OCI-LY1 (cell line): ENCODE data around the gene GBF1.

Experiments used
- H2AFZ ChIP-seq: fragments of 200-600 bp; sonication (generic), shearing (Covaris generic); 2 replicates; pipeline ENCODE4 v1.6.0; 2014; ENCODE audit warnings: antibody characterized with exemption, mild to moderate bottlenecking, low read length
- H3F3A ChIP-seq: fragments of 200-600 bp; sonication (generic), shearing (Covaris generic); 2 replicates; pipeline ENCODE4 v1.6.0; 2014; ENCODE audit warnings: mild to moderate bottlenecking, antibody characterized with exemption, low read length, moderate library complexity; ENCODE audit not compliant: insufficient read depth
- H3K27ac ChIP-seq: fragments of 200-600 bp; sonication (generic); 2 replicates; pipeline ENCODE4 v1.5.1; 2014; ENCODE audit warnings: low read length, mixed run types, mild to moderate bottlenecking, low read depth; ENCODE audit not compliant: poor library complexity, severe bottlenecking
- H3K27me3 ChIP-seq: fragments of 200-600 bp; sonication (generic); 2 replicates; pipeline ENCODE4 v1.6.0; 2014; ENCODE audit warnings: antibody characterized with exemption, mild to moderate bottlenecking, low read length, moderate library complexity; ENCODE audit not compliant: insufficient read depth
- H3K36me3 ChIP-seq: fragments of 200-600 bp; sonication (generic); 2 replicates; pipeline ENCODE4 v1.6.1; 2014; ENCODE audit warnings: mild to moderate bottlenecking, antibody characterized with exemption, low read length, moderate library complexity, mixed read lengths; ENCODE audit not compliant: insufficient read depth
- H3K4me1 ChIP-seq: fragments of 200-600 bp; sonication (generic); 2 replicates; pipeline ENCODE4 v1.5.1; 2014; ENCODE audit warnings: mild to moderate bottlenecking, low read length, moderate library complexity; ENCODE audit not compliant: insufficient read depth, severe bottlenecking
- H3K4me2 ChIP-seq: fragments of 200-600 bp; sonication (generic), shearing (Covaris generic); 2 replicates; pipeline ENCODE4 v1.6.1; 2014; ENCODE audit warnings: low read length
- H3K4me3 ChIP-seq: fragments of 200-600 bp; sonication (generic); 2 replicates; pipeline ENCODE4 v1.5.1; 2014; ENCODE audit warnings: low read length, low read depth, mild to moderate bottlenecking, mixed read lengths; ENCODE audit not compliant: poor library complexity, severe bottlenecking
- H3K79me2 ChIP-seq: fragments of 200-600 bp; shearing (Covaris generic); 2 replicates; pipeline ENCODE4 v1.6.1; 2016; ENCODE audit warnings: mixed run types, low read length, mixed read lengths; ENCODE audit not compliant: insufficient read depth
- H3K9ac ChIP-seq: fragments of 200-600 bp; sonication (generic), shearing (Covaris generic); 2 replicates; pipeline ENCODE4 v1.6.1; 2014; ENCODE audit warnings: mild to moderate bottlenecking, low read length, mixed read lengths
- H3K9me2 ChIP-seq: fragments of 200-600 bp; sonication (generic), shearing (Covaris generic); 2 replicates; pipeline ENCODE4 v1.6.1; 2014; ENCODE audit warnings: low read depth, mild to moderate bottlenecking, low read length, mixed read lengths
- H3K9me3 ChIP-seq: fragments of 200-600 bp; shearing (Covaris generic); 2 replicates; pipeline ENCODE4 v1.6.1; 2014; ENCODE audit warnings: low read length, mixed read lengths
- H4K20me1 ChIP-seq: fragments of 200-600 bp; sonication (generic), shearing (Covaris generic); 2 replicates; pipeline ENCODE4 v1.6.0; 2016; ENCODE audit warnings: mild to moderate bottlenecking, low read length; ENCODE audit not compliant: insufficient read depth
- CTCF ChIP-seq: fragments of 200-600 bp; sonication (generic), shearing (Covaris generic); IDR thresholded peaks from 2 replicates; pipeline ENCODE4 v1.5.1; 2017; ENCODE audit warnings: mild to moderate bottlenecking, antibody characterized with exemption, low read length, moderate library complexity, mixed read lengths
- EZH2 ChIP-seq: fragments of 200-600 bp; sonication (generic), shearing (Covaris generic); IDR thresholded peaks from 2 replicates; pipeline ENCODE4 v1.8.0; 2017; ENCODE audit warnings: borderline replicate concordance, mixed run types, mild to moderate bottlenecking, antibody characterized with exemption, low read length, moderate library complexity, mixed read lengths

The GBF1 gene

GRCh38 chr10:102354451-102354850, 109.1 kb downstream of the GBF1 start:
- no peaks in the 10 kb centered on the region for H3K27me3 ChIP-seq

GRCh38 chr10:102358712-102359382, 113.5 kb downstream of the GBF1 start:
- Histone ChIP-seq H2AFZ (no peak overlapping the region), H3K36me3 (peaks cover 40% of the 10 kb centered on the region), H3K27me3 (no peaks in the 10 kb centered on the region), H4K20me1 (no peaks in the 10 kb centered on the region), H3K27ac (no peak overlapping the region), H3K79me2 (no peaks in the 10 kb centered on the region), H3K4me3 (no peak overlapping the region), H3K4me2 (no peak overlapping the region), H3K9ac (no peak overlapping the region), H3F3A (no peaks in the 10 kb centered on the region), H3K9me3 (no peaks in the 10 kb centered on the region), H3K9me2 (no peaks in the 10 kb centered on the region), H3K4me1 (no peaks in the 10 kb centered on the region)
- TF ChIP-seq EZH2: no peak
- no peak for TF ChIP-seq CTCF

More at GRCh38 chr10:102354451-102354850, 109.1 kb downstream of the GBF1 start:
- Histone ChIP-seq H3K4me3 (no peak overlapping the region), H3K27ac (no peak overlapping the region), H3K9me2 (no peaks in the 10 kb centered on the region), H3K9me3 (no peaks in the 10 kb centered on the region), H3F3A (no peaks in the 10 kb centered on the region), H3K79me2 (no peaks in the 10 kb centered on the region), H3K36me3 (peaks cover 40% of the 10 kb centered on the region), H2AFZ (no peak overlapping the region), H3K9ac (no peak overlapping the region), H3K4me2 (no peak overlapping the region), H4K20me1 (no peaks in the 10 kb centered on the region), H3K4me1 (no peaks in the 10 kb centered on the region)
- no peak for TF ChIP-seq CTCF
- no peak for TF ChIP-seq EZH2

GRCh38 chr10:102367441-102367840, 122.1 kb downstream of the GBF1 start:
- Histone ChIP-seq H3K9me3 (no peaks in the 10 kb centered on the region), H3K79me2 (no peaks in the 10 kb centered on the region), H3F3A (no peaks in the 10 kb centered on the region), H3K4me2 (no peak overlapping the region), H3K36me3 (peaks cover 58% of the 10 kb centered on the region), H3K9ac (no peak overlapping the region), H2AFZ (no peak overlapping the region), H3K27ac (no peak overlapping the region), H3K27me3 (no peaks in the 10 kb centered on the region), H3K9me2 (no peaks in the 10 kb centered on the region), H3K4me3 (no peak overlapping the region), H3K4me1 (no peaks in the 10 kb centered on the region), H4K20me1 (no peaks in the 10 kb centered on the region)
- no peak for TF ChIP-seq CTCF
- no peak for TF ChIP-seq EZH2
